GM12873 (cell line): ENCODE data around the gene STEAP2.

ENCODE experiments used
- CTCF ChIP-seq: IDR thresholded peaks from 2 replicates; pipeline ENCODE4 v1.5.1; 2012; ENCODE audit warnings: low read depth, mild to moderate bottlenecking, moderate library complexity, low read length, control low read depth; ENCODE audit not compliant: insufficient read depth; ENCODE audit errors: missing control alignments

Gene STEAP2

GRCh38 chr7:90180649-90181048, 30.9 kb upstream of the STEAP2 start:
- no peak for TF ChIP-seq CTCF

- no peak for TF ChIP-seq CTCF
Observed at GRCh38 chr7:90181485-90181884, 30.1 kb upstream of the STEAP2 start.

GRCh38 chr7:90187507-90188050, 24.0 kb upstream of the STEAP2 start:
- no peak for TF ChIP-seq CTCF

GRCh38 chr7:90188281-90188680, 23.3 kb upstream of the STEAP2 start:
- no peak for TF ChIP-seq CTCF

GRCh38 chr7:90190995-90191394, 20.5 kb upstream of the STEAP2 start:
- TF ChIP-seq CTCF: no peak

- TF ChIP-seq CTCF: no peak
Observed at GRCh38 chr7:90191648-90192047, 19.9 kb upstream of the STEAP2 start.

GRCh38 chr7:90192876-90193750, 18.4 kb upstream of the STEAP2 start:
- no peak for TF ChIP-seq CTCF
